Esophagus squamous epithelium (tissue), 5 donors: Measurements from ENCODE around the gene ADK. TPM values are rescaled to one million over a fixed set of nuclear protein-coding genes. Genes with fewer than 3 reads are reported as not detected.

Source experiments
- DNase-seq: peaks from one replicate; lab custom pipeline; 2025; lab: John Stamatoyannopoulos, UW
- H3K27ac ChIP-seq, 4 donors: fragments of 200-600 bp; sonication (generic); one replicate each; pipeline ENCODE4 v1.5.1; 2016 to 2019; ENCODE audit warnings: mild to moderate bottlenecking in 1 of 4
- H3K27me3 ChIP-seq, 4 donors: fragments of 200-600 bp; sonication (generic); 1 replicate in 3 of 4; 2 replicates in 1 of 4; pipeline versions ENCODE4 v1.5.1 to v1.6.0; 2017 to 2021; ENCODE audit warnings: antibody characterized with exemption in 1 of 4
- H3K36me3 ChIP-seq, 3 donors: fragments of 200-600 bp; sonication (generic); one replicate each; pipeline ENCODE4 v1.5.1; 2016 to 2019
- H3K4me1 ChIP-seq, 3 donors: fragments of 200-600 bp; sonication (generic); one replicate each; pipeline ENCODE4 v1.5.1; 2017 to 2019
- H3K4me3 ChIP-seq, 4 donors: fragments of 200-600 bp; sonication (generic); 1 replicate in 3 of 4; 2 replicates in 1 of 4; pipeline ENCODE4 v1.5.1; 2016 to 2019; ENCODE audit warnings: mild to moderate bottlenecking in 2 of 4, moderate library complexity in 1 of 4
- H3K9me3 ChIP-seq, 3 donors: fragments of 200-600 bp; sonication (generic); one replicate each; pipeline ENCODE4 v1.5.1; 2016 to 2019
- CTCF ChIP-seq, 6 experiments: fragments of 450-650 bp in 4 of 6; fragments of 200-600 bp in 2 of 6; sonication (generic) in 2 of 6; IDR thresholded peaks; one replicate each; pipeline ENCODE4 v1.5.1; 2016 to 2019; ENCODE audit warnings: antibody characterized with exemption in 6 of 6, mild to moderate bottlenecking in 4 of 6, moderate library complexity in 4 of 6
- POLR2A ChIP-seq, 4 donors: fragments of 450-650 bp; IDR thresholded peaks; one replicate each; pipeline ENCODE4 v1.6.1; 2017; ENCODE audit warnings: antibody characterized with exemption in 4 of 4, mild to moderate bottlenecking in 4 of 4, moderate library complexity in 3 of 4
- WGBS, 2 donors: methylation state at CpG; one replicate each; pipeline ENCODE4 v1.1.5; 2018; 5-methylcytosine and 5-hydroxymethylcytosine counted together
- intact Hi-C: fragments of 100-400 bp; cut with DNase I; formaldehyde crosslinking; loops from one replicate; pipeline ENCODE4 v1.15.0; 2022
- total RNA-seq, 4 donors: library from RNA; depleted of rRNA; stranded (reverse); fragments of >200 nt; gene quantifications; one replicate each; pipeline ENCODE4 v1.1.0, GENCODE V29; 2016
- donor health status: DM: yes; HTN: yes; CAD: no.

Gene ADK
- total RNA-seq, 4 donors from 2014 or later = 43.3 to 78.4 (median 68.4) TPM

GRCh38 chr10:74730246-74730645 lies 579.2 kb downstream of the ADK start:
- Histone ChIP-seq H3K27ac (no peak overlapping the region), H3K27me3 (no peaks in the 10 kb centered on the region), H3K9me3 (no peaks in the 10 kb centered on the region), H3K4me1 (no peaks in the 10 kb centered on the region), H3K4me3 (no peak overlapping the region), H3K36me3 (no peaks in the 10 kb centered on the region)
- intact Hi-C loops = no loop called here
- no peak for DNase-seq
- no peak for TF ChIP-seq CTCF (IDR thresholded peaks at IDR 0.05)
- no peak for TF ChIP-seq POLR2A (IDR thresholded peaks at IDR 0.05)
- 40 to 71% methylated on average over 3 to 4 of the region's 4 CpGs for WGBS, 2 donors

DNA sequence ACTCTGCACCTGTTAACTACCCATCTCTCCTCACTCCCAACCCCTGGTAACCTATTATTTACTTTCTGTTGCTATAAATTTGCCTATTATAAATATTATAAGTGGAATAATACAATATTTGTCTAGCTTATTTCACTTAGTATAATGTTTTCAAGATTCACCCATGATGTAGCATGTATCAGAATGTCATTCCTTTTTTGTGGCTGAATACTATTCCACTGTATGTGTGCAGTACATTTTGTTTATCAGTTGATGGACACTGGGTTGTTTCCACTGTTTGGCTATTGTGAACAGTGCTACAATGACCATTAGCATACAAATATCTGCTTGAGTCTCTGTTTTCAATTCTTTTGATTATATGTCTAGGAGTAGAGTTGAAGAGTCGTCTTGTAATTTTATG lies 582.6 kb downstream of the ADK start:
- intact Hi-C loops = no loop called here
- Histone ChIP-seq H3K4me3 (no peak overlapping the region), H3K36me3 (no peaks in the 10 kb centered on the region), H3K4me1 (no peaks in the 10 kb centered on the region), H3K27me3 (no peaks in the 10 kb centered on the region), H3K27ac (no peak overlapping the region), H3K9me3 (no peaks in the 10 kb centered on the region)
- TF ChIP-seq CTCF (IDR thresholded peaks at IDR 0.05) = no peak
- TF ChIP-seq POLR2A (IDR thresholded peaks at IDR 0.05) = no peak
- no peak for DNase-seq
- WGBS, 2 donors = 94 to 95% methylated on average over 1 of the region's 1 CpG

GRCh38 chr10:74736029-74736428 lies 585.0 kb downstream of the ADK start:
- TF ChIP-seq POLR2A (IDR thresholded peaks at IDR 0.05) (no peak), CTCF (IDR thresholded peaks at IDR 0.05) (no peak)
- H3K27me3 ChIP-seq = no peaks in the 10 kb centered on the region
- no peaks in the 10 kb centered on the region for H3K4me1 ChIP-seq
- intact Hi-C loops = no loop called here
- H3K4me3 ChIP-seq = no peak overlapping the region
- WGBS, 2 donors = 71 to 73% methylated on average over 2 of the region's 2 CpGs
- no peak for DNase-seq
- H3K36me3 ChIP-seq = no peaks in the 10 kb centered on the region
- no peak overlapping the region for H3K27ac ChIP-seq
- H3K9me3 ChIP-seq = no peaks in the 10 kb centered on the region

GRCh38 chr10:74738052-74738451 lies 587.0 kb downstream of the ADK start:
- TF ChIP-seq POLR2A (IDR thresholded peaks at IDR 0.05) (no peak), CTCF (IDR thresholded peaks at IDR 0.05) (no peak)
- no peak for DNase-seq
- Histone ChIP-seq H3K9me3 (no peaks in the 10 kb centered on the region), H3K27ac (no peak overlapping the region), H3K27me3 (no peaks in the 10 kb centered on the region), H3K4me3 (no peak overlapping the region), H3K36me3 (no peaks in the 10 kb centered on the region), H3K4me1 (no peaks in the 10 kb centered on the region)
- intact Hi-C loops = no loop called here
- 40 to 45% methylated on average over 1 of the region's 1 CpG for WGBS, 2 donors

DNA sequence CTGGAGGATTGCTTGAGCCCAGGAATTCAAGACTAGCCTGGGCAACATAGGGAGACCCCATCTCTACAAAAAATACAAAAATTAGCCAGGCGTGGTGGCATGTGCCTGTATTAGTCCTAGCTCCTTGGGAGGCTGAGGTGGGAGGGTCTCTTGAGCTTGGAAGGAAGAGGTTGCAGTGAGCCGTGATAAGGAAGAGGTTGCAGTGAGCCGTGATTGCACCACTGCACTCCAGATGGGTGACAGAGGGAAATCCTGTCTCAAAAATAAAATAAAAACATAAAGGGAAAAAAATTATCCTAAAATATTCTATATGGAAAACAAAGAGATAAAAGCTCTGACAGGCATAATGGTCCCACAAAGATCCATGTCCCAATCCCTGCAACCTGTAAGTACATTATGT lies 587.5 kb downstream of the ADK start:
- H3K4me1 ChIP-seq = no peaks in the 10 kb centered on the region
- no peak overlapping the region for H3K27ac ChIP-seq
- no peak overlapping the region for H3K4me3 ChIP-seq
- no peaks in the 10 kb centered on the region for H3K36me3 ChIP-seq
- no peak for TF ChIP-seq POLR2A (IDR thresholded peaks at IDR 0.05)
- TF ChIP-seq CTCF (IDR thresholded peaks at IDR 0.05) = no peak
- H3K27me3 ChIP-seq = no peaks in the 10 kb centered on the region
- intact Hi-C loops = no loop called here
- no peak for DNase-seq
- H3K9me3 ChIP-seq = no peaks in the 10 kb centered on the region
- WGBS, 2 donors = 56 to 58% methylated on average over 3 of the region's 3 CpGs
